Measurements from ENCODE around the gene SNRPA.

- no peak for TF ChIP-seq SIN3A (IDR thresholded peaks at IDR 0.05; ENCODE audit: borderline replicate concordance, insufficient read depth, low read length)
- no peak for TF ChIP-seq POLR2AphosphoS5 (IDR thresholded peaks at IDR 0.05; ENCODE audit: low read depth, low read length)
Measured at GRCh38 chr19:40743926-40744325, 7.1 kb upstream of the SNRPA start.

Data from PFSK-1 (cell line).